HG03135 (cell line): ENCODE results near the gene TMEM258.

ENCODE experiments used
- ATAC-seq: cut with Tn5 transposase; IDR thresholded peaks from one replicate; pipeline ENCODE4 v1.9.1; 2021; ENCODE audit warnings: mild to moderate bottlenecking, moderate library complexity; ENCODE audit not compliant: unreplicated experiment

Gene TMEM258

GRCh38 chr11:61744609-61745156, 47.7 kb downstream of the TMEM258 start:
- ATAC-seq, result no peak

GRCh38 chr11:61744181-61744580, 48.2 kb downstream of the TMEM258 start:
- ATAC-seq, result no peak

- ATAC-seq, result no peak
Measured at GRCh38 chr11:61743486-61744095, 48.8 kb downstream of the TMEM258 start.

GRCh38 chr11:61742391-61742790, 50.0 kb downstream of the TMEM258 start:
- ATAC-seq, result no peak

- ATAC-seq, result no peak
Measured at GRCh38 chr11:61739966-61740365, 52.4 kb downstream of the TMEM258 start.

- ATAC-seq, result no peak
Measured at GRCh38 chr11:61739413-61739812, 53.0 kb downstream of the TMEM258 start.
